D721Med (cell line): ENCODE results near the gene PDCD5.
"Not testable (repeated sequence)": the region's sequence is repeated elsewhere in the genome, so short reads cannot be mapped to it uniquely, and the experiment has no call there.

Source experiments
- DNase-seq: peaks from one replicate; pipeline ENCODE4 v3.0.0; 2011; ENCODE audit warnings: low spot score; ENCODE audit not compliant: insufficient read length
- FAIRE-seq: peaks from 2 replicates; lab custom pipeline; 2011; peaks lifted over from hg19 to GRCh38; lab: Jason Lieb, UNC
- TF ChIP-seq, protein P1 (sequence below): IDR thresholded peaks from 2 replicates; pipeline ENCODE4 v1.5.1; 2012; ENCODE audit warnings: mild to moderate bottlenecking, control low read depth; ENCODE audit not compliant: insufficient read depth; ENCODE audit errors: missing control alignments

PDCD5 gene

DNA sequence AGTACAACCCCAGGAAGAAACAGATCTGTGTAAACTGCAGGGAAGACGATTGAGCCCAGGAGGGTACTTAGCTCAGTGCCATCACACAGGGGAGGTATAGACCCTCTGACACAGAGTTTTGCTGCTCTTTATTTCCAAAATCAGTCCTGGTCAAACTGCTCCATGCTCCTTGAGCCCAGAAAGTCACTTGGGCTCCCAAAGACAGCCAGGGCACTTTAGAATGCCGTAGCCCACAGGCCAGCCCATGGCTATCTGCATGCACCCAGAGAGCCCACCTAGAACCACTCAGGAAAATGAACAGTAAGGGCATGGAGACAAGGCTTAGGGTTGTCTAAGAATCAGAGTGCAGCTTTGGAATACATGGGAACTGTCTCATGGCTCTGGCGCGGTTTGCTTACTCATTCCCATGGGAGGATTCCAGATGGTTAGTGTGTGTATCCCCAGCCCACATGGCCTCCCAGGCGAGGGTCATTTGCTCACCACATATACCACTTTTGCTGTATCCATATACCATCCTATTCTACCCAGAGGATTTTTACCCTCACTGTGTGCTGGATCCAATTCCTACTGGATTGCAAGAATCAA lies 14.7 kb upstream of the PDCD5 start:
- TF ChIP-seq, protein P1, sequence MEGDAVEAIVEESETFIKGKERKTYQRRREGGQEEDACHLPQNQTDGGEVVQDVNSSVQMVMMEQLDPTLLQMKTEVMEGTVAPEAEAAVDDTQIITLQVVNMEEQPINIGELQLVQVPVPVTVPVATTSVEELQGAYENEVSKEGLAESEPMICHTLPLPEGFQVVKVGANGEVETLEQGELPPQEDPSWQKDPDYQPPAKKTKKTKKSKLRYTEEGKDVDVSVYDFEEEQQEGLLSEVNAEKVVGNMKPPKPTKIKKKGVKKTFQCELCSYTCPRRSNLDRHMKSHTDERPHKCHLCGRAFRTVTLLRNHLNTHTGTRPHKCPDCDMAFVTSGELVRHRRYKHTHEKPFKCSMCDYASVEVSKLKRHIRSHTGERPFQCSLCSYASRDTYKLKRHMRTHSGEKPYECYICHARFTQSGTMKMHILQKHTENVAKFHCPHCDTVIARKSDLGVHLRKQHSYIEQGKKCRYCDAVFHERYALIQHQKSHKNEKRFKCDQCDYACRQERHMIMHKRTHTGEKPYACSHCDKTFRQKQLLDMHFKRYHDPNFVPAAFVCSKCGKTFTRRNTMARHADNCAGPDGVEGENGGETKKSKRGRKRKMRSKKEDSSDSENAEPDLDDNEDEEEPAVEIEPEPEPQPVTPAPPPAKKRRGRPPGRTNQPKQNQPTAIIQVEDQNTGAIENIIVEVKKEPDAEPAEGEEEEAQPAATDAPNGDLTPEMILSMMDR, result no peak
- DNase-seq (no peak), FAIRE-seq (no peak)

DNA sequence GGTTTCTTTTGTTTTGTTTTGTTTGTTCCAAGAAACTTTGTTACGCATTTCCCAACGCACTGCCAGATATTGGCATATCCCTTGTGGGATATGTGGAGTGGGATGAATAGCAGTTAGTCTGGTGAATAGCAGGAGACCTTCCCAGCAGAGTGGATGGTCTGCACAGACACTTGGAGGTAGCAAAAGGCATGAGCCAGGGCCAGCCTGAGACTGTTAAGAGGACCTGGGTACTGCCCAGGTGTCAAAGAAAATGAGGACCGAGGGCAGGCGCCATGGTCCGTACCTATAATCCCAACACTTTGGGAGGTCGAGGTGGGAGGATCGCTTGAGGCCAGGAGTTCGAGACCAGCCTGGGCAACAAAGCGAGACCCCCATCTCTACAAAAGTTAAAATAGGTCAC lies 13.5 kb upstream of the PDCD5 start:
- DNase-seq (no peak), FAIRE-seq (no peak)
- TF ChIP-seq, protein P1, result no peak

DNA sequence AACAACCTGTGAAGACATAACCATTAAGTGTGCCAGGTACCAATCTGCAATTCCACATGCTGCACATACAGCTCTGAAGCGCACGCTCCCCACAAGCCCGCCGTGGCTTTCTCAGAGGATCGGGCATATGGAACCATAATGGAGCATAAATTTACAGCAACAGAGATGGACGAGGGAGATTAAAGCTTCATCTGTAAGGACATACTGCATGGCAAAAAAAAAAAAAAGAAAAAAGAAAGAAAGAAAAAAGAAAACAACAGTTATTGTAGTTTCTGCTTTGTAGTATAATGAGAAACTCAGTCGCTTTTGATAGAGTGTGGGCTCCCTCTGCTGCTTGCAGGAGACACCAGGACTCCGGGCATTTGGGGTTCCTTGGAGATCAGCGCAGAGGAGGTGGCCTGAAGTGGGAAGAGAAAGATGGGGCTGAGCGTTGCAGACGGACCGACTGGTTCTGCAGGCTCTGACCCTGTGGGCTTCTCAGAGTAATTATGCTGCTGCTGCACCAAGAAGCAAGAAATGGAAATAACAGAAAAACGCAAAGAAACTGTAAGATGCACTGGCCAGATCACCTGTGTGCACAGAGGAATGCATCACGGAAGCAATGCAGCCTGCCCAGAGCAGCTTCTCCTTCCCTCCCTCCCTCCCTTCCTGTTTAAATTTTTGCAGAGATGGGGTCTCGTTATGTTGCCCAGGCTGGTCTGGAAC lies 10.8 kb upstream of the PDCD5 start:
- DNase-seq (no peak), FAIRE-seq (no peak)

DNA sequence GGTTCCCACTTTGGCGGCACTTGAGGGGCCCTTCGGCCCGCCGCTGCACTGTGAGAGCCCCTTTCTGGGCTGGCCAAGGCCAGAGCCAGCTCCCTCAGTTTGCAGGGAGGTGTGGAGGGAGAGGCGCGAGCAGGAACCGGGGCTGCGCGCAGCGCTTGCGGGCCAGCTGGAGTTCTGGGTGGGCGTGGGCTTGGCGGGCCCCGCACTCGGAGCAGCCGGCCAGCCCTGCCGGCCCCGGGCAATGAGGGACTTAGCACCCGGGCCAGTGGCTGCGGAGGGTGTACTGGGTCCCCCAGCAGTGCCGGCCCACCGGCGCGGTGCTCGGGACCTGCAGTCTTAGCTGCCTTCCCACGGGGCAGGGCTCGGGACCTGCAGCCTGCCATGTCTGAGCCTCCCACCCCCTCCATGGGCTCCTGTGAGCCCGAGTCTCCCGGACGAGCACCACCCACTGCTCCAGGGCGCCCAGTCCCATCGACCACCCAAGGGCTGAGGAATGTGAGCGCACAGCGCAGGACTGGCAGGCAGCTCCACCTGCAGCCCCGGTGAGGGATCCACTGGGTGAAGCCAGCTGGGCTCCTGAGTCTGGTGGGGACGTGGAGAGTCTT lies 9.4 kb upstream of the PDCD5 start:
- FAIRE-seq, DNase-seq: not testable (repeated sequence)

More for the DNA sequence above, 10.8 kb upstream of the PDCD5 start:
- TF ChIP-seq, protein P1, result peak; percentile 79

DNA sequence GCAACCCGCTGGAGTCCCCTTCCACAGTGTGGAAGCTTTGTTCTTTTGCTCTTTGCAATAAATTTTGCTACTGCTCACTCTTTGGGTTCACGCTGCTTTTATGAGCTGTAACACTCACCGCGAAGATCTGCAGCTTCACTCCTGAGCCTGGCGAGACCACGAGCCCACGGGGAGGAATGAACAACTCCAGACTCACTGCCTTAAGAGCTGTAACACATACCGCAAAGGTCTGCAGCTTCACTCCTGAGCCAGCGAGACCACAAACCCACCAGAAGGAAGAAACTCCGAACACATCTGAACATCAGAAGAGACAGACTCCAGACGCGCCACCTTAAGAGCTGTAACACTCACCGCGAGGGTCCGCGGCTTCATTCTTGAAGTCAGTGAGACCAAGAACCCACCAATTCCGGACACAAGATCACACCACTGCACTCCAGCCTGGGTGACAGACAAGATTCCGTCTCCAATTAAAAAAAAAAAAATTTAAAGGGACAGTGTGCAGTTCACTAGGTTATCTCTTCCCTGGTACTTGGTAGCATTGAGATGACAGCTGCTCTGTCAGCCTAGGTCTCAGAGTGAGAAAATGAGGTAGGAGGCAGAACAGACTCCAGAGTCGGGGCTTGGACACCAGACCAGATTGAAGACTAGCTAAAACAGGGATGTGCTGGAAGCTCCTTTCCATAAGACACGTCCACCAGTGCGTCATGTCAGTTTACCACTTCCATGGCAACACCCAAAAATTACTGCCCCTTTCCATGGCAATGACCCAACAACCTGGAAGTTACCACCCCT lies 8.1 kb upstream of the PDCD5 start:
- not testable (repeated sequence) for DNase-seq, FAIRE-seq

DNA sequence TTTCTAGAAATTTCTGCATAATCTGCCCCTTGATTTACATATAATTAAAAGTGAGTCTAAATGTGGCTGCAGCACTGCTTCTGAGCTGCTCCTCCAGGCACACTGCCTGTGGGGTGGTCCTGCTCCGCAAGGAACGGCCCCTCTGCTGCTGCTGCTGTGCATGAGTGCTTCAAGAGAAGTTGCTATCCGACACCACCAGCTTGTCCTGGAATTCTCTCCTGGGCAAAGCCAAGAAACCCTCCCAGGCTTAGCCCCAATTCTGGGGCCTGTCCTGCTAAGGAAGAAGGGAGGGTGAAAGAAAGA lies 7.5 kb upstream of the PDCD5 start:
- FAIRE-seq (no peak), DNase-seq (no peak)
- TF ChIP-seq, protein P1, result no peak

DNA sequence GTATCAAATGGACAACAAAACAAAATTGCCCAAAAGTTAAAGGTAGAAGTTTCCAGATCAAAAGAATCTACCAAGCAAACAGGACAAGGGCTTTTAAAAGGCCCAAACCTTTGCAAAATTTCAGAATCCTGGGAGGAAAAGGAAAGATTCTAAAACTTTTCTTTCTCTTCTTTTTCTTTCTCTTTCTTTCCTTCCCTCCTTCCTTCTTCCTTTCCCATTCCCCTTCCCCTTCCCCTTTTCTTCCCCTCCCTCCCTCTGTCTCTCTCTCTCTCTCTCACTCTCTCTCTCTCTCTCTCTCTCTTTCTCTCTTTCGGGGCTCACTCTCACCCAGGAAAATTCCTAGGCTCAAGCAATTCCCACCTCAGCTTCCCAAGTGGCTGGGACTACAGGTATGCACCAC lies 4.2 kb upstream of the PDCD5 start:
- FAIRE-seq (no peak), DNase-seq (no peak)
- TF ChIP-seq, protein P1, result no peak

DNA sequence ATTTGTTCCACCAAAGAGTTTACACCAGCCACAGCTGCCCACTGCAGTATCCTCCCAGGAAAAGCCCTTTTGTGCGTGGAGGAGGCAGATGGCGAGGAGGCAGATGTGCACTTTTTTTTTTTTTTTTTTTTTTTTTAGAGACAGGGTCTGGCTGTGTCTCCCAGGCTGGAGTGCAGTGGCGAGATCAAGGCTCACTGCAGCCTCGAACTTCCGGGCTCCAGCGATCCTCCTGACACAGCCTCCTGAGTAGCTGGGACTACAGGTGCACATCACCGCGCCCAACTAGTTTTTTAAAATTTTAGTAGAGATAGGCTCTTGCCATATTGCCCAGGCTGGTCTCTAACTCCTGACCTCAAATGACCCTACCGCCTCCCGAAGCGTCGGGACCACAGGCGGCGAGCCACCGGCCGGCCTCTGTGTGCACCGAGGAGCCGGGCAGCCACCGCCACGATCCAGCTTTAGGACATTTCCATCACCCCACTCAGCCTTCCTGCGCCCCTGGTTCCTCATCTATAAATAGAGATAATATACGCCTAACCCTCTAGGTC lies 563 bp upstream of the PDCD5 start:
- DNase-seq (no peak), FAIRE-seq (no peak)
- TF ChIP-seq, protein P1, result no peak
